HT1080 (cell line): ENCODE data around the gene SMIM7. TPM values are rescaled to one million over a fixed set of nuclear protein-coding genes. Genes with fewer than 3 reads are reported as not detected.
"Not testable (repeated sequence)": the region's sequence is repeated elsewhere in the genome, so short reads cannot be mapped to it uniquely, and the experiment has no call there.

Experiments
- DNase-seq: peaks from one replicate; pipeline ENCODE4 v3.0.0-alpha.2; 2015; ENCODE audit warnings: low read depth
- polyA plus RNA-seq, 2 experiments: library from polyadenylated mRNA; depleted of rRNA; stranded (reverse); fragments of >200 nt; gene quantifications; 2 replicates each; pipeline ENCODE4 v1.2.3, GENCODE V29; 2015
- total RNA-seq: library from RNA; depleted of rRNA; stranded (reverse); fragments of >200 nt; shearing (Covaris generic); gene quantifications from 2 replicates; pipeline ENCODE4 v1.2.3, GENCODE V29; 2014; rRNA removed

The SMIM7 gene
- 71.3 and 89.7 TPM in 2 replicates for total RNA-seq
- 79.5 and 88.5 TPM in 2 replicates for polyA plus RNA-seq (2015; cell fraction: cytosol; rRNA removed)
- polyA plus RNA-seq (2015; cell fraction: nucleus; rRNA removed), result 50.4 and 58.6 TPM in 2 replicates

- peak; percentile 98 for DNase-seq
Observed at GRCh38 chr19:16659832-16660708, at the start of gene SMIM7. Gene SMIM7, minus strand, starts transcription at chr19:16660144. Its CDS starts 34 bp downstream, at chr19:16660110.

- no peak for DNase-seq
Observed at GRCh38 chr19:16703677-16704076, 43.7 kb upstream of the SMIM7 start.

GRCh38 chr19:16702123-16702522 is 42.2 kb upstream of the SMIM7 start:
- no peak for DNase-seq

- no peak for DNase-seq
Observed at GRCh38 chr19:16698914-16699313, 39.0 kb upstream of the SMIM7 start.

- DNase-seq, result no peak
Observed at GRCh38 chr19:16688084-16688483, 28.1 kb upstream of the SMIM7 start.

- no peak for DNase-seq
Observed at GRCh38 chr19:16684216-16684615, 24.3 kb upstream of the SMIM7 start.

- DNase-seq, result no peak
Observed at GRCh38 chr19:16682539-16682938, 22.6 kb upstream of the SMIM7 start.

GRCh38 chr19:16679811-16680210 is 19.9 kb upstream of the SMIM7 start:
- DNase-seq, result no peak

GRCh38 chr19:16678498-16678897 is 18.6 kb upstream of the SMIM7 start:
- DNase-seq, result no peak

- DNase-seq, result no peak
Observed at GRCh38 chr19:16677055-16677454, 17.1 kb upstream of the SMIM7 start.

- no peak for DNase-seq
Observed at GRCh38 chr19:16676101-16676798, 16.3 kb upstream of the SMIM7 start.

- DNase-seq, result not testable (repeated sequence)
Observed at GRCh38 chr19:16673839-16674238, 13.9 kb upstream of the SMIM7 start.

- no peak for DNase-seq
Observed at GRCh38 chr19:16673231-16673630, 13.3 kb upstream of the SMIM7 start.

GRCh38 chr19:16671652-16672274 is 11.8 kb upstream of the SMIM7 start:
- no peak for DNase-seq

GRCh38 chr19:16670291-16670690 is 10.3 kb upstream of the SMIM7 start:
- DNase-seq, result no peak

GRCh38 chr19:16668702-16669101 is 8.8 kb upstream of the SMIM7 start:
- DNase-seq, result not testable (repeated sequence)

- no peak for DNase-seq
Observed at GRCh38 chr19:16668176-16668575, 8.2 kb upstream of the SMIM7 start.

- DNase-seq, result no peak
Observed at GRCh38 chr19:16661480-16662034, 1.6 kb upstream of the SMIM7 start.

GRCh38 chr19:16660763-16661479 is 977 bp upstream of the SMIM7 start, which contains the start of gene TMEM38A:
Gene TMEM38A, plus strand, starts transcription at chr19:16661139. Its CDS starts 79 bp downstream, at chr19:16661218.
- DNase-seq, result no peak

GRCh38 chr19:16659464-16659831 is 496 bp downstream of the SMIM7 start:
- DNase-seq, result no peak

GRCh38 chr19:16657384-16657783 is 2.6 kb downstream of the SMIM7 start:
- no peak for DNase-seq
